HG03354 (cell line): ENCODE measurements around the gene DMGDH.
A peak's percentile ranks its signal among the peaks of the same experiment; 100 is the strongest.

Source experiments
- ATAC-seq: cut with Tn5 transposase; IDR thresholded peaks from one replicate; pipeline ENCODE4 v1.9.1; 2021; ENCODE audit warnings: mild to moderate bottlenecking; ENCODE audit not compliant: unreplicated experiment, poor library complexity, severe bottlenecking

The DMGDH gene

GRCh38 chr5:79022771-79023170 lies 46.7 kb downstream of the DMGDH start:
- ATAC-seq = no peak

GRCh38 chr5:79021753-79022152 lies 47.7 kb downstream of the DMGDH start:
- no peak for ATAC-seq

GRCh38 chr5:79020861-79021561 lies 48.5 kb downstream of the DMGDH start:
- no peak for ATAC-seq

- no peak for ATAC-seq
Observed at GRCh38 chr5:79014631-79015030, 54.8 kb downstream of the DMGDH start.

DNA sequence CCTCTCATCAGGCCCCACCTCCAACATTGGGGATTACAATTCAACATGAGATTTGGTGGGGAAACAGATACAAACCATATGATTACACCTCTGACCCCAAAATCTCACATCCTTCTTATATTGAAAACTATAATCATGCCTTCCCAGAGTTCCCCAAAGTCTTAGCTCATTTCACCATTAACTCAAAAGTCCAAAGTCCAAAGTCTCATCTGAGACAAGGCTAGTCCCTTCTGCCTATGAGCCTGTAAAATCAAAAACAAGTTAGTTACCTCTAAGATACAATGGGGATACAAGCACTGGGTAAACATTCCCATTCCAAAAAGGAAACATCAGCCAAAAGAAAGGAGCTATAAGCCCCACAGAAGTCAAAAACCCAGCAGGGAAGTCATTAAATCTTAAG lies 57.6 kb downstream of the DMGDH start:
- no peak for ATAC-seq

DNA sequence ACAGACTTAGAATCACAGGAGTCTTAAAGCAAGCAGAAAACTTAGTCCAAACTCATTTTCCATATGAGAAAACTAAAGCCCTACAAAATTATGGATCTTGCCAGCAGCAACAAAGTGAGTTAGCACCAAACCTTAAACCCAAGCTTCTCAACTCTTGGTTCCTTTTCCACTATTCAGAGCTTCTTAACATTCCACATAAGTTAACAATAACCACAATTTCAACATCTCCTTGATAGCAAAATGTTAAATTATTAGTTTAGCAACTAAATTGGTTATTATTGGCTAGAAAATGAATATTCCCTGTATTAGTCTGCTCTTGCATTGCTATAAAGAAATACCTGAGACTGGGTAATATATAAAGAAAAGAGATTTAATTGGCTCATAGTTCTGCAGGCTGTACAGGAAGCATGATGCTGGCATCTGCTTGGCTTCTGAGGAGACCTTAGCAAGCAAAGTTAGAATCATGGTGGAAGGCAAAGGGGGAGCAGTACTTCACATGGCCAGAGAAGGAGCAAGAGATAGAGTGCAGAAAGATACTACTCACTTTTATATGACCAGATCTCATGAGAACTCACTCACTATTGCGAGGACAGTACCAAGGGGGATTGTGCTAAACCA lies 58.1 kb downstream of the DMGDH start:
- ATAC-seq = no peak

DNA sequence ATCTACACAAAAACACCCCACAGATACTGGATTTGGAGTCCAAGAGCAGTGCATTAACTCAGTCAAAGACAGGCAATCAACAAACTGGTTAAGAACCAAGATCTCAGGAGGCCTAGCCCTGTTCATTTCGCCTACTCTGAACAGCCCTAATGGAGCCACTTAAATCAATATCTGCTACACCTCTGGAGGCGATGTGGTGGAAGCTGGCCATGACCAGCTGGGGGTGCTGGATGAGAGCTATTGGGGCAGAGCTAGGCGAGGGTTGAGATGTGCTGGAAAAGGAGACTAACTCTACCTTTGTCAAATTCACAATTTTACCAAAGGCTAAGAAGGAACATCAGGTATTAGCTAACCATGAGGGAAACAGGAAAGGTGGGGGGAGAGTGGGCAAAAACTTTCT lies 61.1 kb downstream of the DMGDH start:
- ATAC-seq = no peak

GRCh38 chr5:79007872-79008271 lies 61.6 kb downstream of the DMGDH start:
- ATAC-seq = no peak

- ATAC-seq = no peak
Observed at GRCh38 chr5:79005936-79006631, 63.4 kb downstream of the DMGDH start.

DNA sequence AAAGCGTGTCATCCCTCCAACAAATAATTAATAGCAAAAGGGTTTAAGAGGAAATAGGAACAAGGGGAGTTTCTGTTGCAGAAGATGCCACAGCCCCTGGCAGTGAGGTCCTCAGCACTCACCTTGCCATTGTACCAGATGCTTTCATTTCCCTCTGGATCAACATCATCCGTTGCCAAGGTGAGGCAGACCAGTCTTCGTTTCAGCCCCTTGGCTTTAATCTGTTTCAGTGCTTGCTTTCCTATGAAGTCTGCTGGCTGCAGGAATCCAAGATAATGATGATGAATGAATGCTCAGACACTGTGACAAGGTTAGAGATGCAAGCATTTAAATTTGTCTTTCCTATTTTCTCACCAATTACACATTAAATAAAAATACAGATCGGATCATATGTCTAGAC lies 64.3 kb downstream of the DMGDH start:
- ATAC-seq = no peak

DNA sequence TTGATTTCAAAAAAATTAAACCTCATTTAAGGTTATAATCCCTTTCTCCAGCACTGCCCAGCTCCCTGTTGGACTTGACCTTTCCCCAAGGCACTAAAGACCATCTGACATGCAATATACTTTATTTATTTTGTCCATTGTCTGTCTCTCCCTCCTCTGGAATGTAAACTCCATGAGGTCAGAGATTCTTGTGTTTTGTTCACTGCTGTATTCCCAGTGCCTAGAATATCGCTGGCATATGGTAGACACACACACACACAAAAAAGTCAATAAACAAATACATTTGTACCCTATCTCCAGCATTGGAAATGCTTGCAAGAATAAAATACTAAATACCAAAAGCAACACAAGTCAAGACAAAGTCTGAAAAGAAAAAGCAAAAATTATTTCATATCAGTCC lies 67.1 kb downstream of the DMGDH start:
- ATAC-seq = no peak

- ATAC-seq = no peak
Observed at GRCh38 chr5:79001471-79001870, 68.0 kb downstream of the DMGDH start.

DNA sequence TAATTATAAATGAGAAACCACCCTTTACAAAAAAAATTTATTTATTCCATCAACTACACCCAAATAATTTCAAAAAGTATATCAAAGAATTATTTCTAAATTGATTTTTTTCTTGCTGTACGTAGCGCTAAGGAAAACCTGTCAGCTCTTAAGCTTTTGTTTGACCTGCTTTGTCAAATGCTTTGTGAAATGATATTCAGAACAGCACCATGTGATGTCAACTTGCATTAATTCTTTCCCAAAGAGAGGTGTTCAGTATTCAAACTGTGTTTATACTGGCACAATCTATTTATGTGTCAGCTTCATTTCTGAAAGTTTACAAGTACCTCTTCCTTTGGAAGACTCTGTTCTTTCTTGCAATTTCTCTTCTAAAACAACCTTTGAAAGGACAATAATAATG lies 72.4 kb downstream of the DMGDH start:
- ATAC-seq = no peak

- no peak for ATAC-seq
Observed at GRCh38 chr5:78995521-78996007, 73.9 kb downstream of the DMGDH start.

GRCh38 chr5:78993165-78993564 lies 76.3 kb downstream of the DMGDH start:
- ATAC-seq = no peak

DNA sequence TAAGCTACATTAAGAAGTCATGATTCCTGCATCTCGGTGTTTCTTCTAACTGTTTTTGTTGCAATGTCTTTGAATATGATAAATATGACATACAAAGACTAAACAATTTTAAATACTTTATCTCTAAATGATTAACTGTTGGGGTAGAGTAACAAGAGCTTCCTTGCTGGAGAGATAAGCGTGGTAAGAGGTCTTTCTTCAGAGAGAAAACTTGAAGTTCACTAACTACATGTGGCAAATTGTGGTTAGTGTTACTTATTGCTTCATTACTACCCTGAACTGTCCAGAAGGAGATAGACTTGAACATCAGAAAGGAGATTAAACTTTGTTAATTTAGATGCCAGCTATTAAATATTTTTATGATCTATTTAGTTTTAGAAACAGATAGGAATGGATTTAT lies 77.3 kb downstream of the DMGDH start:
- ATAC-seq = no peak

GRCh38 chr5:78989080-78989479 lies 80.4 kb downstream of the DMGDH start:
- no peak for ATAC-seq

DNA sequence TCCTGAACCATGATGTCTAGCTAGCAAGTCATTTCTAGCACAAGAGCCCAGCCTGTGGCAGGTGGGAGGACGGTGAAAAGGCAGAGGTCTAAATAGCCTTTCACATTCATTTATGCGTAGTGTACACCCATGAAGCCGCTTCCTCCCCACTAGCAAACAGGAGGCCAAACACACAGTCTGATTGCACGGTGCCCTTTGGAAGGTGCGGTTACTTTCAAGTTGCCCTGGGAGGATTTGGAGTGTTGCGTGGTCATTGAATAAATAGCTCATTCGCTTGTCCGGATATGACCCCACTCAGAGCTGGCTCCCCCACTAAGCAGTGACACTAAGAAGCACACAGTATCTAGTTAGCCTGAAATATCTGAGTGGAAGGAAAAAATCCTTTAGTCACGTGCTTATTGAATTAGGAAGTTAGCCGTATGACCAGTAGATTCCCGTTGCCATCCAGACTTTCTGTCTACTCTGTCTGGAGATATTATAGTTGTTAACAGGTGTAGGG lies 83.7 kb downstream of the DMGDH start:
- peak; percentile 67 for ATAC-seq

DNA sequence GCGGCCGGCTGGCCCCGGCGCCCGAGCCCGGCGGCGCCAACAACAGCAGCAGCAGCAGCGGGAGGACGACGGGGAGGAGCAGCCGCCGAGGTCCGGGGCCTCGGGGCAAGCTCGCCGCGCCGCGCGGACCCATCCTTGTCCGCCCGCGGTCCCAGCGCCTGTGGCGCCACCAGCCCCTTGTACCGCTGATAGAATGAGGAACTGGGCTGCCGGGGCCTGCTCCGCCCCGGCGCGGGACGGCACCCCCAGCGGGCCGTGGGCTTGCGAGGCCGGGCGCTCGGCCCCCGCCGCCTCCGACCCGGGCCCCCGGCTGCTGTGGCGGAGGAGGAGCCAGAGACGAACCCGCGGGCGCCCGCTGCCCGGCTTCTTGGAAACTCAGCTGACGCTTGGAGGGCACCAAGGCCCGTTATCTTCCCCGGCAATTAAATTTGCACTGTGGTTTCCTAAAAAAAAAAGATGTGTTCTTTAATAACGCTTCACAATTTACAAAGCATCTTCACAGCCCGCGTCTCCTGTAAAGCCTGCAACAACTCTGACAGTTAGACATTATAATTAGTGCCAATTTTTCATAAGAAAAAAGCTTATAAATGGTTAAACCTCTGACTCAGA lies 84.3 kb downstream of the DMGDH start, which contains the start of gene ARSB:
TSS of gene ARSB (minus strand) at position 195 of the 609 bp plus-strand sequence. CDS start at position 133, 62 bp downstream.
- peak; percentile 54 for ATAC-seq

GRCh38 chr5:78984439-78985115 lies 84.9 kb downstream of the DMGDH start:
- ATAC-seq = peak; percentile 50
